ENCODE results near the gene ADI1. TPM values are rescaled to one million over a fixed set of nuclear protein-coding genes. Genes with fewer than 3 reads are reported as not detected.
"Not testable (repeated sequence)": the region's sequence is repeated elsewhere in the genome, so short reads cannot be mapped to it uniquely, and the experiment has no call there.

The ADI1 gene
- total RNA-seq, 1 donor: 66.5 TPM

- no peak for TF ChIP-seq CTCF (IDR thresholded peaks at IDR 0.05; ENCODE audit: insufficient read depth, low read depth, low read length)
- no peak for DNase-seq (ENCODE audit: low read depth)
- H3K4me3 ChIP-seq (ENCODE audit: low read depth, low read length): no peak overlapping the region
Observed at GRCh38 chr2:3520591-3520990, 1.3 kb upstream of the ADI1 start.

DNA sequence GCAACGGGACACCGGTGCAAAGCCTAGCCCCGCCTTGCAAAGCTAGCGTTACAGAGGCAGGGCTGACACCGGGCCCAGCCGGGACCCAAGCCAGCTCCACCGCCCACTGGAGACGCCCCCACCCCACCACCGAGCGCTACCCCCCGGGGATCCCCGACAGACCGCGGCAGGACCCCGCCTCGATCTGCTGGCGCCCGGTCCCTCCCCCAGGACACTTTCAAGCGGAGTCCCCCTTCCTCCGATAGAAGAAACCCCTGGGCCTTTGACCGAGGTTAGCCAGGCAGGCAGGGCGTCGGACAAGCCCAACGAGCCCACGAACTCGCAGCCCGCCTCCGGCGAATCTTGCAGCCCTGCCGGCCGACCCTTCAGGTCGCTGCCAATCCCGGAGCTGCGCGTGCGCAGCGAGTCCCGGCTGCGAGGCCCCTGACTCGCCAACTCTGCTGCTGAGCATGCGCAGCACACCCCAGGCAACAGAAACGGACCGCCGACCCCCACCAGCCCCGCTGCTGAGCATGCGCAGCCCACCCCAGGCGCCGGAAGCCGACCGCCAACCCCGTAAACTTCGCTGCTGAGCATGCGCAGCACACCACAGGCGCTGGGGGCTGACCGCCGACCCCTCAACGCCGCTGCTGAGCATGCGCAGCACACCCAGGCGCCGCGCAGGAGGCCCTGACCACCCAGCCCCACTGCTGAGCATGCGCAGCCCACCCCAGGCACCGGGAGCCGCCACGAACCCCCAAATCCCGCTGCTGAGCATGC is 656 bp downstream of the ADI1 start:
- H3K4me3 ChIP-seq (ENCODE audit: low read depth, low read length): peak overlapping the region; percentile 84
- no peak for TF ChIP-seq CTCF (IDR thresholded peaks at IDR 0.05; ENCODE audit: insufficient read depth, low read depth, low read length)
- DNase-seq (ENCODE audit: low read depth): peak; percentile 98

DNA sequence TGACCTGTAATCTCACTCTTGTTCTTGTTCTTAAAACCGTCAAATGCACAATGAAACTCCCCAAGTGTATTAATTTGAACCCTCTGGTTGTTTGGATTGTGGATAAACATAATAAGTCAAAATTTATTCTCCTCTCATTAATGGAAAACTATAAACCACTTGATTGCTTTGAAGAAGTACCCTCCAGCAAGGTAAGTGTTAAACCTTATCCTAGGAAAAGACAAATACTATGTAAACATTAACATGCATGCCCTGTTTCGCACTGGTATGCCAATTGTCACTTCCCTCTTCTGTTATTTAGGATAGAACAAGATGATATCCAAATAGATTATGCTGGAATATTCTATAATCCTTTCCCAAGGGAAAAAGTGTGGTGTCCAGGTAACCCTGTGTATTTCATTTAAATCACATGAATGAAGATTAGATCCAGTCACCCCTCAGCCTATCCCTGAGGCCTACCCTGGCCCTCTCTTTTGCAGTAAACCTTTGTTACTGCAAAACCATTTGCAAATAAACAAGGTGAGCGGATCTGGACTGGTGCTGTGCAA is 1.3 kb downstream of the ADI1 start:
- DNase-seq (ENCODE audit: low read depth): no peak
- H3K4me3 ChIP-seq (ENCODE audit: low read depth, low read length): peak overlapping the region; percentile 84
- no peak for TF ChIP-seq CTCF (IDR thresholded peaks at IDR 0.05; ENCODE audit: insufficient read depth, low read depth, low read length)

DNA sequence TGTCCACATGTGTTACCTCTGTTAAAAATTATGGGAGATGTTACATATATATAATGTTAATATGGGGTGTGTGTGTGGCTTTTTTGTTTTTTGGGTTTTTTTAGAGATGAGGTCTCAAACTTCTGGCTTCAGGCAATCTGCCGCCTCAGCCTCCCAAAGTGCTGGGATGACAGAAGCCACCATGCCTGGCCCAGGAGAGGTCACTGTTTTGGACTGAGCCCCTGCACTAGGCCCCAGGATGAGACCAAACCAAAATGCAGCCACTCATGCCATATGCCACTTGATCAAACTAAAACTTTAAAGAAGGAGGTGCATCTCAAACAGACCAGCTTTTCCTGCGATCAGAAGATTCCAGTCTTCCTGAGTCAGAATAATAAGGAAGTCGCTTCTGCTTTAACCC is 2.5 kb downstream of the ADI1 start:
- H3K4me3 ChIP-seq (ENCODE audit: low read depth, low read length): no peak overlapping the region
- TF ChIP-seq CTCF (IDR thresholded peaks at IDR 0.05; ENCODE audit: insufficient read depth, low read depth, low read length): no peak
- DNase-seq (ENCODE audit: low read depth): no peak

GRCh38 chr2:3515438-3515837 is 3.9 kb downstream of the ADI1 start:
- not testable (repeated sequence) for H3K4me3 ChIP-seq (ENCODE audit: low read depth, low read length); DNase-seq (ENCODE audit: low read depth)

- DNase-seq (ENCODE audit: low read depth): no peak
- H3K4me3 ChIP-seq (ENCODE audit: low read depth, low read length): no peak overlapping the region
- TF ChIP-seq CTCF (IDR thresholded peaks at IDR 0.05; ENCODE audit: insufficient read depth, low read depth, low read length): no peak
Observed at GRCh38 chr2:3513026-3513810, 6.1 kb downstream of the ADI1 start.

DNA sequence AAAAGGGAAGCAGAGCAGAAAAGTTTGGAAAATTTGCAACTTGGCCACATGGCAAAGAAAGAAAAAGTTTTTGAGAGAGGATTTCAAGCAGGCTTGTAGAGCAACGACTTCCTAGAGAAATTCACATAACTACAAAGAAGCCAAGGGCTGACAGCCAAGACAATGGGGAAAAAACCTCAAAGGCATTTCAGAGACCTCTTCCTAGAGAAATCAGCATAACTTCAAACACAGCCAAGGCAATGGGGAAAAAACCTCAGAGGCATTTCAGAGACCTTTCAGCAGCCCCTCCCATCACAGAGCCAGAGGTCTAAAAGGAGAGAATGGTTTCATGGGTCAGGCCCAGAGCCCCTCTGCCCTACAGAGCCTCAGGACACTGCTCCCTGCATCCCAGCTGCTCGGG is 7.2 kb downstream of the ADI1 start:
- no peak for TF ChIP-seq CTCF (IDR thresholded peaks at IDR 0.05; ENCODE audit: insufficient read depth, low read depth, low read length)
- H3K4me3 ChIP-seq (ENCODE audit: low read depth, low read length): no peak overlapping the region
- DNase-seq (ENCODE audit: low read depth): no peak

All from fibroblast of villous mesenchyme (primary cell).